WTC11 (cell line): Measurements from ENCODE around the gene NCSTN. TPM values are rescaled to one million over a fixed set of nuclear protein-coding genes. Genes with fewer than 3 reads are reported as not detected.

Experiments used
- ELF4 ChIP-seq: sonication (generic); formaldehyde crosslinking; IDR thresholded peaks from 2 replicates; pipeline ENCODE4 v1.8.1; 2022; ENCODE audit warnings: low read depth, mild to moderate bottlenecking, moderate library complexity, missing genetic modification reagents
- FOXK1 ChIP-seq: sonication (generic); formaldehyde crosslinking; IDR thresholded peaks from 2 replicates; pipeline ENCODE4 v1.8.0; 2022; ENCODE audit warnings: mild to moderate bottlenecking, moderate library complexity, missing genetic modification reagents
- JAZF1 ChIP-seq: fragments of 250-450 bp; sonication (Bioruptor Pico); IDR thresholded peaks from 2 replicates; pipeline ENCODE4 v1.9.0; 2021; ENCODE audit warnings: moderate library complexity, mild to moderate bottlenecking, inconsistent platforms
- MYBL2 ChIP-seq: sonication (generic); formaldehyde crosslinking; IDR thresholded peaks from 2 replicates; pipeline ENCODE4 v1.8.1; 2023; ENCODE audit warnings: mild to moderate bottlenecking, moderate library complexity, missing genetic modification reagents
- NFYB ChIP-seq: sonication (generic); formaldehyde crosslinking; conservative IDR thresholded peaks from 2 replicates; pipeline ENCODE4 v1.8.0; 2022; ENCODE audit warnings: low read depth, missing genetic modification reagents
- SMAD4 ChIP-seq: sonication (generic); formaldehyde crosslinking; IDR thresholded peaks from 2 replicates; pipeline ENCODE4 v1.8.0; 2022; ENCODE audit warnings: mild to moderate bottlenecking, missing genetic modification reagents
- SOX15 ChIP-seq: fragments of 250-450 bp; sonication (Bioruptor Pico); IDR thresholded peaks from 2 replicates; pipeline ENCODE4 v1.9.0; 2021; ENCODE audit warnings: mild to moderate bottlenecking
- SP1 ChIP-seq: sonication (generic); formaldehyde crosslinking; conservative IDR thresholded peaks from 2 replicates; pipeline ENCODE4 v1.8.1; 2022; ENCODE audit warnings: missing genetic modification reagents
- STAT6 ChIP-seq: sonication (generic); formaldehyde crosslinking; conservative IDR thresholded peaks from 2 replicates; pipeline ENCODE4 v1.8.1; 2023; ENCODE audit warnings: mild to moderate bottlenecking, low read depth, missing genetic modification reagents, moderate library complexity
- TEAD4 ChIP-seq: sonication (generic); formaldehyde crosslinking; IDR thresholded peaks from 2 replicates; pipeline ENCODE4 v1.8.0; 2022; ENCODE audit warnings: mild to moderate bottlenecking, missing genetic modification reagents
- TP53 ChIP-seq: sonication (generic); formaldehyde crosslinking; IDR thresholded peaks from 2 replicates; pipeline ENCODE4 v1.8.1; 2023; ENCODE audit warnings: mild to moderate bottlenecking, missing genetic modification reagents
- USF2 ChIP-seq: sonication (generic); formaldehyde crosslinking; IDR thresholded peaks from 2 replicates; pipeline ENCODE4 v1.8.1; 2023; ENCODE audit warnings: mild to moderate bottlenecking, missing genetic modification reagents, moderate library complexity
- ZNF121 ChIP-seq: sonication (generic); formaldehyde crosslinking; IDR thresholded peaks from 2 replicates; pipeline ENCODE4 v1.8.0; 2023; ENCODE audit warnings: missing genetic modification reagents
- ZNF219 ChIP-seq: sonication (generic); formaldehyde crosslinking; IDR thresholded peaks from 2 replicates; pipeline ENCODE4 v1.8.0; 2023; ENCODE audit warnings: missing genetic modification reagents, mild to moderate bottlenecking, borderline replicate concordance
- ZNF396 ChIP-seq: fragments of 250-450 bp; sonication (Bioruptor Pico); IDR thresholded peaks from 2 replicates; pipeline ENCODE4 v1.8.0; 2021; ENCODE audit warnings: mild to moderate bottlenecking, moderate library complexity, borderline replicate concordance
- ZNF423 ChIP-seq: fragments of 250-450 bp; sonication (Bioruptor Pico); IDR thresholded peaks from 2 replicates; pipeline ENCODE4 v2.1.2; 2022; ENCODE audit warnings: mild to moderate bottlenecking, moderate library complexity
- ZNF512 ChIP-seq: sonication (generic); formaldehyde crosslinking; IDR thresholded peaks from 2 replicates; pipeline ENCODE4 v1.8.1; 2022; ENCODE audit warnings: missing genetic modification reagents, borderline replicate concordance
- total RNA-seq: library from RNA; stranded (reverse); gene quantifications from 3 replicates; pipeline ENCODE4 v1.2.3, GENCODE V29; 2021
- TF ChIP-seq, protein P1 (sequence below): sonication (generic); formaldehyde crosslinking; IDR thresholded peaks from 2 replicates; pipeline ENCODE4 v1.8.0; 2023; ENCODE audit warnings: missing genetic modification reagents, mild to moderate bottlenecking, borderline replicate concordance
- TF ChIP-seq, protein P2 (sequence below): fragments of 250-450 bp; sonication (Bioruptor Pico); IDR thresholded peaks from 2 replicates; pipeline ENCODE4 v1.9.0; 2021; ENCODE audit warnings: mild to moderate bottlenecking
- TF ChIP-seq, protein P3 (sequence below): sonication (generic); formaldehyde crosslinking; IDR thresholded peaks from 2 replicates; pipeline ENCODE4 v1.8.1; 2022; ENCODE audit warnings: low read depth, missing genetic modification reagents, borderline replicate concordance
- TF ChIP-seq, protein P4 (sequence below): fragments of 250-450 bp; sonication (Bioruptor Pico); IDR thresholded peaks from 2 replicates; pipeline ENCODE4 v1.9.0; 2021; ENCODE audit warnings: mild to moderate bottlenecking, borderline replicate concordance

NCSTN gene
- total RNA-seq, 1 experiment from 2014 or later = 72.7 TPM

- TF ChIP-seq, protein P1, sequence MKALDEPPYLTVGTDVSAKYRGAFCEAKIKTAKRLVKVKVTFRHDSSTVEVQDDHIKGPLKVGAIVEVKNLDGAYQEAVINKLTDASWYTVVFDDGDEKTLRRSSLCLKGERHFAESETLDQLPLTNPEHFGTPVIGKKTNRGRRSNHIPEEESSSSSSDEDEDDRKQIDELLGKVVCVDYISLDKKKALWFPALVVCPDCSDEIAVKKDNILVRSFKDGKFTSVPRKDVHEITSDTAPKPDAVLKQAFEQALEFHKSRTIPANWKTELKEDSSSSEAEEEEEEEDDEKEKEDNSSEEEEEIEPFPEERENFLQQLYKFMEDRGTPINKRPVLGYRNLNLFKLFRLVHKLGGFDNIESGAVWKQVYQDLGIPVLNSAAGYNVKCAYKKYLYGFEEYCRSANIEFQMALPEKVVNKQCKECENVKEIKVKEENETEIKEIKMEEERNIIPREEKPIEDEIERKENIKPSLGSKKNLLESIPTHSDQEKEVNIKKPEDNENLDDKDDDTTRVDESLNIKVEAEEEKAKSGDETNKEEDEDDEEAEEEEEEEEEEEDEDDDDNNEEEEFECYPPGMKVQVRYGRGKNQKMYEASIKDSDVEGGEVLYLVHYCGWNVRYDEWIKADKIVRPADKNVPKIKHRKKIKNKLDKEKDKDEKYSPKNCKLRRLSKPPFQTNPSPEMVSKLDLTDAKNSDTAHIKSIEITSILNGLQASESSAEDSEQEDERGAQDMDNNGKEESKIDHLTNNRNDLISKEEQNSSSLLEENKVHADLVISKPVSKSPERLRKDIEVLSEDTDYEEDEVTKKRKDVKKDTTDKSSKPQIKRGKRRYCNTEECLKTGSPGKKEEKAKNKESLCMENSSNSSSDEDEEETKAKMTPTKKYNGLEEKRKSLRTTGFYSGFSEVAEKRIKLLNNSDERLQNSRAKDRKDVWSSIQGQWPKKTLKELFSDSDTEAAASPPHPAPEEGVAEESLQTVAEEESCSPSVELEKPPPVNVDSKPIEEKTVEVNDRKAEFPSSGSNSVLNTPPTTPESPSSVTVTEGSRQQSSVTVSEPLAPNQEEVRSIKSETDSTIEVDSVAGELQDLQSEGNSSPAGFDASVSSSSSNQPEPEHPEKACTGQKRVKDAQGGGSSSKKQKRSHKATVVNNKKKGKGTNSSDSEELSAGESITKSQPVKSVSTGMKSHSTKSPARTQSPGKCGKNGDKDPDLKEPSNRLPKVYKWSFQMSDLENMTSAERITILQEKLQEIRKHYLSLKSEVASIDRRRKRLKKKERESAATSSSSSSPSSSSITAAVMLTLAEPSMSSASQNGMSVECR = peak; percentile 35; the same call in 1 of the 2 replicates
- no peak for TF ChIP-seq MYBL2
- TF ChIP-seq ZNF121 = no peak
- TF ChIP-seq USF2 (CRISPR knock-in tag) = no peak
- TF ChIP-seq, protein P2, sequence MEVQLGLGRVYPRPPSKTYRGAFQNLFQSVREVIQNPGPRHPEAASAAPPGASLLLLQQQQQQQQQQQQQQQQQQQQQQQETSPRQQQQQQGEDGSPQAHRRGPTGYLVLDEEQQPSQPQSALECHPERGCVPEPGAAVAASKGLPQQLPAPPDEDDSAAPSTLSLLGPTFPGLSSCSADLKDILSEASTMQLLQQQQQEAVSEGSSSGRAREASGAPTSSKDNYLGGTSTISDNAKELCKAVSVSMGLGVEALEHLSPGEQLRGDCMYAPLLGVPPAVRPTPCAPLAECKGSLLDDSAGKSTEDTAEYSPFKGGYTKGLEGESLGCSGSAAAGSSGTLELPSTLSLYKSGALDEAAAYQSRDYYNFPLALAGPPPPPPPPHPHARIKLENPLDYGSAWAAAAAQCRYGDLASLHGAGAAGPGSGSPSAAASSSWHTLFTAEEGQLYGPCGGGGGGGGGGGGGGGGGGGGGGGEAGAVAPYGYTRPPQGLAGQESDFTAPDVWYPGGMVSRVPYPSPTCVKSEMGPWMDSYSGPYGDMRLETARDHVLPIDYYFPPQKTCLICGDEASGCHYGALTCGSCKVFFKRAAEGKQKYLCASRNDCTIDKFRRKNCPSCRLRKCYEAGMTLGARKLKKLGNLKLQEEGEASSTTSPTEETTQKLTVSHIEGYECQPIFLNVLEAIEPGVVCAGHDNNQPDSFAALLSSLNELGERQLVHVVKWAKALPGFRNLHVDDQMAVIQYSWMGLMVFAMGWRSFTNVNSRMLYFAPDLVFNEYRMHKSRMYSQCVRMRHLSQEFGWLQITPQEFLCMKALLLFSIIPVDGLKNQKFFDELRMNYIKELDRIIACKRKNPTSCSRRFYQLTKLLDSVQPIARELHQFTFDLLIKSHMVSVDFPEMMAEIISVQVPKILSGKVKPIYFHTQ (CRISPR knock-in tag) = 0 out of 2 replicates have a peak, but pooled peaks have one; percentile 49
- no peak for TF ChIP-seq ZNF423
- no peak for TF ChIP-seq SMAD4
- TF ChIP-seq ZNF219 (CRISPR knock-in tag) = no peak
- no peak for TF ChIP-seq ZNF512 (CRISPR knock-in tag)
- no peak for TF ChIP-seq SOX15 (CRISPR knock-in tag)
- TF ChIP-seq TEAD4 (CRISPR knock-in tag) = 0 out of 2 replicates have a peak, but pooled peaks have one; percentile 41
- TF ChIP-seq ZNF396 (CRISPR knock-in tag) = no peak
- no peak; the same call in none of the 2 replicates for TF ChIP-seq SP1 (CRISPR knock-in tag)
- no peak for TF ChIP-seq NFYB (CRISPR knock-in tag)
- no peak; the same call in 1 of the 2 replicates for TF ChIP-seq FOXK1
- TF ChIP-seq JAZF1 (CRISPR knock-in tag) = no peak
- TF ChIP-seq ELF4 = no peak
- TF ChIP-seq, protein P3, sequence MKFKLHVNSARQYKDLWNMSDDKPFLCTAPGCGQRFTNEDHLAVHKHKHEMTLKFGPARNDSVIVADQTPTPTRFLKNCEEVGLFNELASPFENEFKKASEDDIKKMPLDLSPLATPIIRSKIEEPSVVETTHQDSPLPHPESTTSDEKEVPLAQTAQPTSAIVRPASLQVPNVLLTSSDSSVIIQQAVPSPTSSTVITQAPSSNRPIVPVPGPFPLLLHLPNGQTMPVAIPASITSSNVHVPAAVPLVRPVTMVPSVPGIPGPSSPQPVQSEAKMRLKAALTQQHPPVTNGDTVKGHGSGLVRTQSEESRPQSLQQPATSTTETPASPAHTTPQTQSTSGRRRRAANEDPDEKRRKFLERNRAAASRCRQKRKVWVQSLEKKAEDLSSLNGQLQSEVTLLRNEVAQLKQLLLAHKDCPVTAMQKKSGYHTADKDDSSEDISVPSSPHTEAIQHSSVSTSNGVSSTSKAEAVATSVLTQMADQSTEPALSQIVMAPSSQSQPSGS (CRISPR knock-in tag) = no peak
- no peak for TF ChIP-seq STAT6 (CRISPR knock-in tag)
- TF ChIP-seq, protein P4, sequence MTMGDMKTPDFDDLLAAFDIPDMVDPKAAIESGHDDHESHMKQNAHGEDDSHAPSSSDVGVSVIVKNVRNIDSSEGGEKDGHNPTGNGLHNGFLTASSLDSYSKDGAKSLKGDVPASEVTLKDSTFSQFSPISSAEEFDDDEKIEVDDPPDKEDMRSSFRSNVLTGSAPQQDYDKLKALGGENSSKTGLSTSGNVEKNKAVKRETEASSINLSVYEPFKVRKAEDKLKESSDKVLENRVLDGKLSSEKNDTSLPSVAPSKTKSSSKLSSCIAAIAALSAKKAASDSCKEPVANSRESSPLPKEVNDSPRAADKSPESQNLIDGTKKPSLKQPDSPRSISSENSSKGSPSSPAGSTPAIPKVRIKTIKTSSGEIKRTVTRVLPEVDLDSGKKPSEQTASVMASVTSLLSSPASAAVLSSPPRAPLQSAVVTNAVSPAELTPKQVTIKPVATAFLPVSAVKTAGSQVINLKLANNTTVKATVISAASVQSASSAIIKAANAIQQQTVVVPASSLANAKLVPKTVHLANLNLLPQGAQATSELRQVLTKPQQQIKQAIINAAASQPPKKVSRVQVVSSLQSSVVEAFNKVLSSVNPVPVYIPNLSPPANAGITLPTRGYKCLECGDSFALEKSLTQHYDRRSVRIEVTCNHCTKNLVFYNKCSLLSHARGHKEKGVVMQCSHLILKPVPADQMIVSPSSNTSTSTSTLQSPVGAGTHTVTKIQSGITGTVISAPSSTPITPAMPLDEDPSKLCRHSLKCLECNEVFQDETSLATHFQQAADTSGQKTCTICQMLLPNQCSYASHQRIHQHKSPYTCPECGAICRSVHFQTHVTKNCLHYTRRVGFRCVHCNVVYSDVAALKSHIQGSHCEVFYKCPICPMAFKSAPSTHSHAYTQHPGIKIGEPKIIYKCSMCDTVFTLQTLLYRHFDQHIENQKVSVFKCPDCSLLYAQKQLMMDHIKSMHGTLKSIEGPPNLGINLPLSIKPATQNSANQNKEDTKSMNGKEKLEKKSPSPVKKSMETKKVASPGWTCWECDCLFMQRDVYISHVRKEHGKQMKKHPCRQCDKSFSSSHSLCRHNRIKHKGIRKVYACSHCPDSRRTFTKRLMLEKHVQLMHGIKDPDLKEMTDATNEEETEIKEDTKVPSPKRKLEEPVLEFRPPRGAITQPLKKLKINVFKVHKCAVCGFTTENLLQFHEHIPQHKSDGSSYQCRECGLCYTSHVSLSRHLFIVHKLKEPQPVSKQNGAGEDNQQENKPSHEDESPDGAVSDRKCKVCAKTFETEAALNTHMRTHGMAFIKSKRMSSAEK (CRISPR knock-in tag) = no peak
- peak; percentile 71; the same call in 1 of the 2 replicates for TF ChIP-seq TP53
Measured at GRCh38 chr1:160400223-160400645, 57.1 kb downstream of the NCSTN start, which contains the start of gene VANGL2 (continued).
